RCC 7860 (cell line): ENCODE data around the gene ADAMTS3.
"Not testable (repeated sequence)": the region's sequence is repeated elsewhere in the genome, so short reads cannot be mapped to it uniquely, and the experiment has no call there.

Experiments
- DNase-seq: peaks from one replicate; pipeline ENCODE4 v3.0.0-alpha.2; 2015; ENCODE audit warnings: low spot score
- FAIRE-seq: peaks from 2 replicates; lab custom pipeline; 2012; peaks lifted over from hg19 to GRCh38; lab: Jason Lieb, UNC

Gene ADAMTS3

DNA sequence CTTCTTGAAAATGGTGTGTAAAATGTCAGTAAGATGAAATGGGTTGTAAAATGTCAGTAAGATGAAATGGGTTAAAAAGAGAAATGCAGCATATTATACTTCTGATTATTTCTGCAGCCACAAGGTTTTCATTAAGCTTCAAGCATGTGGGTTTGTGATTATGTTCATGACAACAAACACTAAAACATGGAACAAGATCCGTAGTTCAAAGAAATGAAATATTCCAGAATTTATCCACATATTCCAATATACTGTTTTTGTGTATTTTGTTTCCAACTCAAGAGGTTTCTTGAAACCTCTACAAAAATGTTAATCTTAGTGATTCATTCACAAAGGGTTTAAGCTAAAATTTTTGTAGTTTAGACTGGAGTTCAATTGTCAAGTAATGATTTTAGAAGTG, 84.0 kb downstream of the ADAMTS3 start:
- DNase-seq (no peak), FAIRE-seq (no peak)

DNA sequence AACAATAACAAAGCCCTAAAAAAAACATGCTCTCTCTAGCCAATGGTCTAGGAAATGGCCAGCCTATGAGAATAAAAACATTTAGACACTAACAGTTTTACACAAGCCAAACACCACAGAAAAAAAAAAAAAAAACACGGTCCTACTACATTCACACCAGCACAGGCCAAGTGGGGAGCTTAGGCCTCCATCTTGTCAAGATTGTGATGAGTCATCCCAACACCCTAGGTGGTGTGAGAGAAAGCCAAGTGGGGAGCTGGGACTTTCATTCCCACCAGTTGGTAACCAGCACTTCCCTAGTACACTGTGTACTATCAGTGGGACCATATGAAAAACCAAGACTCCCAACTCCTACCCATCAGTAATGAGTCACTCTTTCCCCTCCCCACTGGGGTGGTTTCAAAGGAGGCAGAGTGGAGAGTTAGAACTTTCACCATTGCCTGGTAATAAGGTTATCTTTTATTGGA, 95.6 kb downstream of the ADAMTS3 start:
- FAIRE-seq = no peak
- DNase-seq = peak; percentile 20

DNA sequence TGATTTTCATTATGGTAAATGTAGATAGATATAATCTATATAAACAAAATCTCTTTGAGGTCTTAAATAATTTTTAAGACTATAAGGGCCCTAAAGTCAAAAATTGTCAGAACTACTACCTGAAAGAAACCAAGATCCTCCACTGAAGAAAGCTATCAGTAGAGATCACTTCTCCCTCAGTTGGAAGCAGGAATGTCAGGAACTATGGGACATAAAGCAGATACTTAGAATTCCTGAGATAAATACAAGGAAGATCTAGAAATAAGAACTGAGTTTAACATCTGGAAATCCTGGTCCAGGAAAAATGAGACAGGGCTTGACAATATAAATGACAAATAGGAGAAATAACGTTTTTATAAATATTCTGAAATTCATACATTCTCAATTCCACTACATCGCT, 97.2 kb downstream of the ADAMTS3 start:
- no peak for FAIRE-seq
- DNase-seq = no peak

DNA sequence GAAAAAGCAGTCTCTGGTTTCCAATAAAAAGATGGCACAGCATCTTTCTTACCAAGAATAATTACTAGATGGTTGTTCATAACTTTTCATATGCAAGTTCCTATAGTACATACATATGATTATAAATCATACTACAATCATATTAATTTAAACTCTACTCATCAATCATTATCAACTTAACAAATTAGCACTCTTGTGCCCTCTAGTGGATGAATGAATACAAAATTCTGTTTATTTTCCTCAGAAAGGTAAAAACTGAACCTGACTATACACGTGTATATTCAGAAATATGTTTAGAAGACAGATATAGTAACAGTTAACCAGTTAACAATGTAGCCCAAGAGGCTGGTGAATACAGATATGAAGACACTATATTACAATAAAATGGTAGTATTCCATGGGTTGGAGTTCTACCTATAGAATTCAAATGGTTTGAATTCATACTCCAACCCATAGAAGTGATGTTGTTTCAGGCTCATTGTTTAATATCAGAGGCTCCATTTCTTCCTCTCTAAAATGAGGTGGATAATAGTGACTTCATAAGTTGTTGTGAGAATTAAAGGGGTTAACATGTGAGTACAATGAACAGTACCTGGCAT, 100.0 kb downstream of the ADAMTS3 start:
- no peak for DNase-seq

DNA sequence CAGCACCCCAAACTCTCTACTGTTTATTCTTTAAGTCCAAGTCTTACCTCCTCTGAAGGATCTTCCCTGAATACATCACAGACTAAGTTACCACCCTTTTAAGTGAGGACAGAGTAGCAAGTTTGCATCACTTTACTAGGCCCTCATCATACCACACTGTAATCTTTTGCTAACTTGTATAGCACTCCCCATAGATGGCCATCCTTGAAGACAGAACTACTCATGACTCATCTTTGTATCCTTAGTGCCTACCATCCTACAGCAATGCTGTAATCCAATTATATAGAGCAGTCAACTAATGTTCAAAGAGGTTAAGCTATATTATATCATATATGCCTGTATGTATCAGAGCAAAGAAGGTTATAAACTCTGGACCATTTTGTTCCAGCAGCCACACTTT, 101.4 kb downstream of the ADAMTS3 start:
- DNase-seq = no peak
- no peak for FAIRE-seq

More for the DNA sequence above, 100.0 kb downstream of the ADAMTS3 start:
- FAIRE-seq = peak; percentile 84

DNA sequence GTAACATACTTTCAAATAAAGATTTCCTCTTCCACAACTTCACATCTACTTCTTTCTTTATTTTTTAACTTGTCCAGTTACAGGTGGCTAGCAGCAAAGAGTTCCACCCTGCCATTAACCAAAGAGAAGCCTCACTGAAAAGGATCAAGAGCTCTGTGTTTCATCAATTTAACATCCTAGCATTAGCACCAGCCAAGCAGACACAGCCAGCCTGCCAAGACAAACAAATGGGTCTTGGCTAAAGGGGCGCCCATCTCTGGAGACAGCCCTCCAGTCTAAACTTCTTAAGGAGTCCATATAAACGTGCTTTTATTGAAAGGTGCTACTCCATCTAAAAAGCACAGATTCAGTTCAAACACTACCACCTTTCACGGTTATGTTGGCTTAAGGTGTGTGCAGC, 105.3 kb downstream of the ADAMTS3 start:
- DNase-seq (no peak), FAIRE-seq (no peak)

DNA sequence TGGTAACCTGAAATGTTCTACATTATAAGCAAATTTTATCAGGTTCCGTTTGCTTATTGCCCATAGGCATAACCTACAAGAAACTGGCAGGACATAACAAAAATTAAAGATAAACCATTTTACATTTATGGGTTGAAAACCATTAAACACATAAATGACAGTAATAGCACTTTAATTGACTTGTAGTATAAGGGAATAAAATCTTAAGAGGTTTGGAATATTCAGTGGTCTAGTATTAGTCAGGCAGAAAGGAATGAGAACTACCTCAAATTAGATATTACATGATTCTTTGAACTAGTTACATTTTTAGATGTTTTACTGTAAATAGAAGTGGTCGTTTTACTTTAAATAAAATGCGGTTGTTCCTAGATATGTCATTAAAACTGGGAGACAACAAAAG, 111.9 kb downstream of the ADAMTS3 start:
- FAIRE-seq (peak; percentile 36), DNase-seq (no peak)

DNA sequence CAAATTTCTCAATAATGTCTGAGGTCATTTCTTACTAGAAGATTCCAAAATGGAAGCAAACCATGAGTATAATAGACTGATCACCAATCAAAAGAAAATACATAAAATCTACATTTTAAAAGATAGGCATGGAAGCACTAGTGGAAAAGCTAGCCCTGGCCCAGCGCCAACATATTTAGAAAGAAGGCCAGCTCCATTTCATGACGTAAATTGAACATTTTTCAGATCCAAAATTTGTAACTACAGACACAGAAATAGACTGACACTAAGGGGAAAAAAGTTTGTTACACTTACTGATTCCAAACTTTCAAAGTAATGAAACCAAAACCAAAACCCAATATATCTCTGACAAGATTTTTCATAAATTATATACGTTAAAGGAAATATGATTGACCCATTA, 117.7 kb downstream of the ADAMTS3 start:
- DNase-seq (no peak), FAIRE-seq (no peak)

DNA sequence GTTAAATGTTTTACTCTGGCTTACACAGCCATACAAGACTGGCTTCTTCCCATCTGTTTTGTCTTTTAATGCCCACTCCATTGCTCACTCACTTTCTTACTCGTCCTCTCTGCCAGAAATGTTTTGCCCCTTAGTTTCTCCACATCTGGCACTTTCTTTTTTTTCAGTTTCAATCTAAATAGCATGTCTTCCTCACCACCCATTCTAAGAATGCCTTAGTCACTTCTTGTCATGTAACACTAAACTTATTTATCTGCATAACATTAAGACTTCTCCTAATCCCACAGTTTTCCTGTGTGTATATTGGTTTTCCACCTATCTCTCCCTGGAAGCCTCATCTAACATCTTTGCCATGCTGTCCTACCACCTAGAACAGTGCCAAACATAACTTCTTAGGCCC, 119.3 kb downstream of the ADAMTS3 start:
- FAIRE-seq = no peak
- no peak for DNase-seq

DNA sequence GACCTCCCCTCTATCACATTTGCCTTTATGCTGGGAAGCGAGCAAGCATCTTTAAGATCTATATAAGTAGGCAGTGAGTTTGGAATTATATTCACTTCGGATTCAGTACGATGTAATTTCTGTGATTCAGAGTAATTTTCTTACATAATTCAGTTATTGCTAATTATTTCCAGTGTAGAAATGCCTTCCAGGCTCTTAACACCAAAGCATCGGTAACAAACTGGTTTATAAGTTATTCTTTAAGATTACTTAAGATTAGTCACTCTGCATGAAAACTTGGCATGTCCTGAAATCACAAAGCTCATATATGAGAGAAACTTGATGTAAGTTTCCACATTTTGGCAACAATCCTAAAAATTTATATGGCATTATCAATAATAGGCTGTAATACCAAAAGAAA, 120.8 kb downstream of the ADAMTS3 start:
- peak; percentile 64 for FAIRE-seq
- no peak for DNase-seq

DNA sequence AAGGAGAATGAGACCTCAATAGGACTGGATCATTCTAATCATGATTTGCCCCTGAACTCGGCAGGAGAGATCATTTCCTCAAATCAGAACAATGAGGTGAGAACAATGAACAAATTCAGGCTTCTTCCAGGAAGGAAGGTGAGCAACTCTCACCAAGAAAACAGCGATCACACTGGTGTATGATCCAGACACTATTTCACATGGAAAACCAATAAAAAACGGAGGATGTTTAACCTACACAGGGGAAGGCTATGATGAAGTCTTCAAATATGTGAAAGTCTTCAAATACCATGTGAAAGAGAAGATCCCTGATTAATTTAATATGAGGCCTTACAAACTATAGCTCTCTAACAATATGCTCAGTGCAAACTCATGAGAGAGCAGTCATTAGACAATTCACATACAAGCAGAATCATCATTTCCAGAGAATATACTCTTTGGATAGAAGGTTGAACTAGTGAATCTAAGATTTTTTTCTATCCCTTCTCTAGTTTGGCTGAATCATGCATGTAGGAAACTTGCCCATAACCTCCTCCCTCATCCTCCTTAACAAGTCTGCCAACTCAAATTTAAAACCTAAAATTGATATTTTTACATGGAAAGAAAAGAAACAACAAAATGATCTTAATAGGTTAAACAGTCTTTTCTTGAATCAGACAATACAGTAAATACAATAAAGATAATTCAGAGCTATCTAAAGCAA, 122.5 kb downstream of the ADAMTS3 start:
- DNase-seq (no peak), FAIRE-seq (no peak)

DNA sequence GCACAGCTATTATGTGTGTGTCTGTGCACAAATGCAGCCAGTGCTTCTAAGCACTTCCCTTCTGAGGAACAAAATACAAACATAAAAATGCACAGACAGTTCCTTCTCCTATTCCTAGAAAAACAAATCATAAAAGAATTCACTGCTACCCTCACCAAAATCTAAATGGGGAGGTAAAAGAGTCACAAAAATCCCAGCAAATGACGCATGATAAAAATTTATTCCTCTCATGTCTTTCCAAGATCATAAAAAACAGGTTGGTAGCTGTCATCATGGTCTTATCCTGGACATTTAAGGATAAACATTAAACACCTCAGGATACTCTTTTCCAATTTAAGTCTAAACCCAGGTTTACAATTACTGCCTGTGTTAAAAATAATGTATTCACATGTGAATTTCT, 124.9 kb downstream of the ADAMTS3 start:
- DNase-seq (no peak), FAIRE-seq (no peak)

DNA sequence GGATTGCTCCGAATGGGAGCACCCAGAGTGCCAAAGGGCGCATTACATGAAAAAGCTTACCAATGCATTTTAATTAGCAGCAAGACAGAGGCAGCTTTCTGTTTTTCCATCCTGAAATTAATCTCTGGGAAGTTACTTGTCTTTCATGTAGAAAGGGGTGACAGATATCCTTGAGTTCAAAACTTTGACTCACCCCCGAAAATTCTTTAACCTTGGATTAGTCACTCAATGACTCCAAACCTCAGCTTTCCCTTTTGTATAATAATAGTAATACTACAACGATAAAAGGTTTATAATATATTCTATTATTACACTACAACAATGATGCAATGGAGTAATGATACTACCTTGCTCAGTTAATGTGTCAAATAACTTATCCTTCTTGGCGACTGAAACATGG, 126.3 kb downstream of the ADAMTS3 start:
- FAIRE-seq (peak; percentile 43), DNase-seq (no peak)

DNA sequence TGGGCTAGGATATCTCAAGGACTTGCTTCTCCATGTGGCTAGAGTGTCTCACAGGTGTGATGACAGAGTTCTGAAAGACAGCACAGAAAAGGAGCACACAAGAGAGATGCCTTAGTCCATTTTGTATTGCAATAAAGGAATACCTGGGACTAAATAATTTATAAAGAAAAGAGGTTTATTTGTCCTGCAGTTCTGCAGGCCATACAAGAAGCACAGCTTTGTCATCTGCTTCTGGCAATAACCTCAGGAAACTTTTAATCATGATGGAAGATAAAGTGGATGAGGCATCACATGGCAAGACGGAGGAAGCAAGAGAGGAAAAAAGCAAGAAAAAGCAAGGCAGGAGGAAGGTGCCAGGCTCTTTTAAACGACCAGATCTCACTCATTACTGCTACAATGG, 126.9 kb downstream of the ADAMTS3 start:
- no peak for DNase-seq
- no peak for FAIRE-seq

DNA sequence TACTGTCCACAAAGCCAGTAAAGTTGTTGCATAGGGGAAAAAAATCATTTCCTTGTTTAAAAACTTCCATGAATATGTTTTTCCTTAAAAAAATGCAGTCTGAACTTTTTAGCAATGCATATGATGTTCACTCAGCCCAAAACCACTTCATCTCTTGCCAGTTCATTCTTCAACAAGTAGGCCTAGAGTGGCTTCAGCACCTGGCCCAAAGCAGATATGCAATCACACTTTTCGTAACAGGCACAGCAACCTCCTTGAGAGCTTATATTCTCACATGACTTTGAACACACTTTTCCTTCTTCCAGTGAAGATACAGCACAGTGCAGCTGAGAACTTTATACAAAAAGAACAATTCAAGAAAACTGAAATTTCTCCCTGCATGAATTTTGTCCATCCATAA, 128.6 kb downstream of the ADAMTS3 start:
- no peak for FAIRE-seq
- no peak for DNase-seq

DNA sequence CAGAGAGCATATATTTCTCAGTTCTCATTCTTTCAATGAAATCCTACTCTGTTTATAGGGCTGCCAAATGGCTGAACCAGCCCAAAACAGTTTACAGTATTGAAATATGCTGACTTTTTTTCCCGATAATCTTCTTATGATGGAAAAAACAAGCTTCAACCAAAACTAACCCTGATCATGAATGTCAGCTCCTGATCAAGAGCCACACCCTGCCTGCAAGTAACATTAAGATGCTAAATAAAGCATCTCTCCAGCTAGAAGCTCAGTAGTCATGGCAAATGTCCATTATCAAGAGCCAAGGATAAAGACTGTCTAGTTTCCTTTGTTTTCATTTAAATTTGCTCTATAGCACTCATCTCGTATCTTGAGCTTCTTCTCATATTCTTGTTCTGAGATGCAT, 136.0 kb downstream of the ADAMTS3 start:
- DNase-seq = no peak
- no peak for FAIRE-seq

DNA sequence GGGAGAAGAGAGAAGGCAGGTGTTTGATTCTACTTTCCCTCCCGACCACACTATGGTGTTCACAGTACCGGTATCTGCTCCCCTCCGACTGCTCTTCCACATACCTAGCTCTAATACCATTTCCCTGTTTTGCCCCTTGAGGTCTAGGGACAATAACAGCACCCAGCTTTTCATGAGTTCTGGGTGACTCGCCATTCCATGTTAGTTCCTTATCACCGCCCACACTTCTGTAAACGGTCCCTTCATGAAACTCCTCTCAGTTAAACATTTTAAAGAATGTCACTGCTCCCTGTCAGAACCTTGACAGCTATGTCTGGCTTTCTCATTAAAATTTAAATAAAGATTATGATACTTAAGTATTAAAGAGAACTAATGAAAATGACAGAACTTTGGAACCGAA, 136.7 kb downstream of the ADAMTS3 start:
- DNase-seq = no peak
- no peak for FAIRE-seq

DNA sequence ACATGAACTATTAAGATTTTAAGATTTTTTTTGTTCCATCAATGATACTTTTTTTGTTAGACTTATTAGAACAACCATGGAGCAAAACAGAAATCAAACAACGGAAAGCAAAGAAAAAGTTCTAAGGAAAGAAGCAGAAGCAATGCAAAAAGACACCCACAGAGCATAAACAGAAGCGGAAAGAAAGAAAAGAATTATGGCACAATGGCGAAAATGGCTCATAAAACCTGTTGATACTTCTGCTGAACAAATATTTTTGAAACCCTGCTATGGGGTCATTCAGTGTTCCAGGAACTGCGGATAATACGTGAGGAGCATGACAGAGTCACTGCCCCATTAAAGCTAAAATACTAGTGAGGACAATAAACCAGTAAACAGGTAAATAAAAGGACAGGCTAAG, 138.0 kb downstream of the ADAMTS3 start:
- DNase-seq (no peak), FAIRE-seq (no peak)

DNA sequence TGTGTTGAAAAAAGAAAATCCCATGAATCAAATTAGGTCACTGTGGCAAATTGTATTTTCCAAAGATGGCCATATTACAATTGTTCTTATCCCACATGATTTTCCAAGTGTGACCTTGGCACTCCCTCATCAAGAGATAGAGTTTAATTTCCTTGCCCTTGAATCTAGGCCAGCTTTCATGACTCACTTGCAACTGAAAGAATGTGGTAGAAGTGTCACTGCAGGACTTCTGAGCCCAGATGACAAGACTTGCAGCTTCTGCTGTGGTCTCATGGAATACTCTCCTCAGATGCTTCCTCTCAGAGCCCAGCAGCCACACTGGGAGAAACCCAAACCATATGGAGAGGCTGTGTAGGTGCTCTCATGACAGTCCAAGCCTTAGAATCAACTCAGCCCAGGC, 139.0 kb downstream of the ADAMTS3 start:
- peak; percentile 64 for DNase-seq

DNA sequence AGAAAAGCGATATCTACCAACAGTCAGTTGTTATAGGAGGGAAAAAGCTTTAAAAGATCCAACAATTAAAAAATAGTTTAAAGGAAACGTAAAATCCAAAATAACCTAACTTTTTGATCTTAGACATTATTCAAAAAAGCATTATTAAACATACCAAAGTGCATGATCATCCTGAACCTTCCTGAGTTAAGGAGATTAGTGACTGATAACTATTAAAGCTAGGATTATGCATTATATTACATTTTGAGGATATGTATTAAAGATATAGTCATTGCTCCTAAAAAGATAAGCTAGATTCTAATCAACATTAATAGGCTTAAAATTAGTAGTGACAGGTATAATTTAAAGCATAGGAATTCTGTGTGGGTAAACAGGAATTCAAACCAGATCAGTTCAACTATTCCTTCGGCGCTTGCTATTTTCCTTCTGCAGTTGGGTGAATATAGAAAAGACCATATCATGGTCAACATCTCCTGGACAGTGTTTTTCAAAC, 139.6 kb downstream of the ADAMTS3 start:
- DNase-seq (no peak), FAIRE-seq (no peak)

More for the DNA sequence above, 139.0 kb downstream of the ADAMTS3 start:
- peak; percentile 92 for FAIRE-seq

DNA sequence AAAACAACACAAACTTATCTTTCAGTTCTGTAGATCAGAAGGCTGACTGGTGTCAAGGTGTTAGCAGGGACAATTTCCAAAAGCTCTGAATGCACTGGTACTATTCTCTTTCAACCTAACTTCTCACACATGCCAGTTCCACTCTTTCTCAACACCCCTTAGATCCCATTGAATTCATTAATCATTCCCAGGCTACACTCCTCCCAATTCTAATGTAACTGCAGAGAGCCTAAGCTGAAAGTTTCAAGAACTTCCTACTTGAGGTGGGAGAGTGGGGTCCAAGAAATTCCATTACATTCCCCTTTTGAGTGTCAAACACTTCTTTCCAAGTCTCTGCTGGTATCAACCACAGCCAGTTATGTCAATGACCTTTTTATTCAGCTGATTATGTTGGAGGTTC, 142.0 kb downstream of the ADAMTS3 start:
- FAIRE-seq = no peak
- DNase-seq = no peak

DNA sequence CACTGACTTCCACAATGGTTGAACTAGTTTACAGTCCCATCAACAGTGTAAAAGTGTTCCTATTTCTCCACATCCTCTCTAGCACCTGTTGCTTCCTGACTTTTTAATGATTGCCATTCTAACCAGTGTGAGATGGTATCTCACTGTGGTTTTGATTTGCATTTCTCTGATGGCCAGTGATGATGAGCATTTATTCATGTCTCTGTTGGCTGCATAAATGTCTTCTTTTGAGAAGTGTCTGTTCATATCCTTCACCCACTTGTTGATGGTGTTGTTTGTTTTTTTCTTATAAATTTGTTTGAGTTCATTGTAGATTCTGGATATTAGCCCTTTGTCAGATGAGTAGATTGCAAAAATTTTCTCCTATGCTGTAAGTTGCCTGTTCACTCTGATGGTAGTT, 143.1 kb downstream of the ADAMTS3 start:
- FAIRE-seq, DNase-seq: not testable (repeated sequence)

DNA sequence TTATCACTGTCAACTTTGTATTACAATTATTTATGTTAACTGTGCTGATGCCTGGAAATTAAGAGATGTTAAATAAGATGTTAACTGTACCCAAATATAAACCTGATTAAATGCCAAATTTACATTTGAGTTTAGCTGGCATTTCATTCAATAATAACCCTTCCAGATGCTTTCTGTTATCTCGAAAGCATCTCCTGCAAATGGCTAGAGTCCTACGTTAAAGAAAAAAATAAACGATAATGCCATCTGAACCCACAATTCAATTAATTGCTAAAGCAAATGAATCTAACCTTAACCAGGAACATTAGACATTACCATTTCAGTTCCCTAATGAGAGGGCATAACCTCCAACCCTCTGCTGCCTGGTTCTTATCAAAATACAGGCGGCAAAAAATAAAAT, 145.0 kb downstream of the ADAMTS3 start:
- no peak for DNase-seq
- no peak for FAIRE-seq
